NCI-H748 (cell line): Measurements from ENCODE around the gene ADCY7.
"Not testable (repeated sequence)": the region's sequence is repeated elsewhere in the genome, so short reads cannot be mapped to it uniquely, and the experiment has no call there.

Experiments used
- DNase-seq: peaks from one replicate; lab custom pipeline; 2025; ENCODE audit not compliant: unreplicated experiment; lab: John Stamatoyannopoulos, UW

ADCY7 gene

DNA sequence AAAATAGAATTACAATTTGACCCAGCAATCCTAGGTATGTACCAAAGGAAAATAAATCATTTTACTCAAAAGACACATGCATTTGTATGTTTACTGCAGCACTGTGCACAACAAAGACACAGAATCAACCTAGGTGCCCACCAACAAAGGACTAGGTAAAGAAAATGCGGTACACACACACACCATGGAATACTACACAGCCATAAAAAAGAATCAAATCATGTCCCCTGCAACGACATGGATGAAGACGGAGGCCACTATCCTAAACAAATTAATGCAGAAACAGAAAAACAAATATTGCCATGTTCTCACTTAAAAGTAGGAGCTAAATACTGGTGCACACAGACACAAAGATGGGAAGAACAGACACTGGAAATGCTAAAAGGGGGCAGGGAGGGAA, 66.2 kb downstream of the ADCY7 start:
- DNase-seq = no peak

DNA sequence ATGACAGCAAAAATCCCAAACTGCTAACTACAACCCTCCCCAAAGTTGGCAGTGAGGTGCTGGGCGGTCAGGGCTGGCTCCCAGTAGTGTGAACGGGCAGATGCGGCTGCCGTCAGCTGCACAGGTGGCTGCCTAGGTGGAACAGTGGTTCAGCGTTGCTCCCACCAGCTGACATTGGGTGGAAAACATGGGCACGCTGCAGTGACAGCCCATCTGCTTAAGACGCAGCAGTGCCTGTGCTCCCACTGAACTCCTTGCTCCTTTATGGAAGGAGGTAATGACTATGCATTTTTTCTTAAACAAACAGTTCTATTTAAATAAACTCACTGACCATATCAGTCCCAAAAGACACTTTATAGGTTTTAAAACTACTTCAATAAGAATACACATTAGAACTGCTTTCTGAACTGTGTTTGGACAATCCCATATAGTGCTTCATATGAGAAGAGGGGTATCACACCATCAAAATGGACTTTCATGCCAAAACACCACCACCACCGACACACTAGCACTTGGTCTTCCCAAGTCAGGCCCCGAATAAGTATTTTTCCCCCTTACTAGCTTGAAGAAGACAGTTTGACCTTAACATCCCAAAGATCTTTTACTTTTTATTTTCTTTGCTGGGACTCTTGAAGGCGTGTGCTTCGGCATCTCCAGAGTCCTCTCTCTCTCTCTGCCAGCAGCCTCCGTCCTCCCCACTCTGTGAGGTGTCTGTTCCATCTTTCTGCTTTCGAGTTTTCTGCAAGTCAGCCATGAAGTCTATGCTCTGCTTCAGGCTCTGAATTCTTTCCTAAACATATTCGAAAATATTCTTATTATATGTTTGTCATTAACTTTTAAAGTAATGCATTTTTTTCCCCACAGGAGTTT, 68.0 kb downstream of the ADCY7 start:
- DNase-seq = no peak

DNA sequence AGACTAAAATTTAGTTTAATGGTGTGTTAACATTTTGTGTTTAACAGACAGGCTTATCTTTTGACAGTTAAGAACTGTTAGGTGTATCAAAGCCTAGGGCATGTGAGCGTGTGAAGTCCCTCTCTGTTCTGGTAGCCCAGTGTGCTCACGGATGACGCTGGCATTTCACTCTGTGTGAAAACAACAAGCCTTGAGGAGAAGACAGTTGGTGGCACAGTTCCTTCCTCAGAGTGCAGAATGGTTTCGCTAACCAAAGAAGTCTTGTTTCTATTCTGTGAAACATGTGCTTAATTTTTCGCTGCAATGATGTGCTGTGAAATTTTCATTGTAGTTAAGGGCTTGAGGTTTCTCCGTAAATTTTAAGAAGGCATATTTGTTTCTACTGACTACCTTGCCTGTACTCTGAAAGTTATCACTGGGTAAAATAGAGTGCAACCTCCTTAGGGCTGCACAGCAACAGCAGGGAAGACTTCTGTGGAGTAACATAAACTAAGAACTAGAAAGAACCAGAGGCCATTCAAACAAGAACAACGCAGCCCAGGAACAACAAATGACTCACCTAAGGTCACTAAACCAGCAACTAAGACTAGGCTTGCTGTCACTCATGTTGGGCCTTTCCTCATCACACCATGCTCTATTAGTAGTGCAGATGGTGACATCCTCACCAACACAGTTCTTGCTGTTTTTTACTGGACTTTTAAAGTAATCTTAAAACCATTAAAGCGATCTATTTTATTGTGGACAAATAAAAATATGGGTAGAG, 69.0 kb downstream of the ADCY7 start:
- DNase-seq = no peak

DNA sequence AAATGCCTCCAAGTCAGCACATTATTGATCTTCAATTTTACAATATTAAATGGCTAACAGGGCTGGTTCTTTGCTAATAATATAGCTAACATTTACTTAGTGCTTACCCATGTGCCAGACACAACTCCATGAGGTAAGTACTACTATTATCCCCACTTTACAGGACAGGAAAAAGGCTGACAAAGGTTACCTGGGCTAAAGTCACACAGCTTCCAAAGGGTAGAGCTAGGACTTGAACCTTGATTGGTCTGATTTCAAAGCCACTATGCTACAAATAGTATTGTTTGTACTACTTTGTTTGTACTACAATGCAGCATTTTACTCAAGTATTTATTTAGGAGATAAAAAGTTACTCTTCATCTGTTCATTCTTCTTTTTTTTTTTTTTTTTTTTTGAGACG, 70.5 kb downstream of the ADCY7 start:
- DNase-seq = no peak

DNA sequence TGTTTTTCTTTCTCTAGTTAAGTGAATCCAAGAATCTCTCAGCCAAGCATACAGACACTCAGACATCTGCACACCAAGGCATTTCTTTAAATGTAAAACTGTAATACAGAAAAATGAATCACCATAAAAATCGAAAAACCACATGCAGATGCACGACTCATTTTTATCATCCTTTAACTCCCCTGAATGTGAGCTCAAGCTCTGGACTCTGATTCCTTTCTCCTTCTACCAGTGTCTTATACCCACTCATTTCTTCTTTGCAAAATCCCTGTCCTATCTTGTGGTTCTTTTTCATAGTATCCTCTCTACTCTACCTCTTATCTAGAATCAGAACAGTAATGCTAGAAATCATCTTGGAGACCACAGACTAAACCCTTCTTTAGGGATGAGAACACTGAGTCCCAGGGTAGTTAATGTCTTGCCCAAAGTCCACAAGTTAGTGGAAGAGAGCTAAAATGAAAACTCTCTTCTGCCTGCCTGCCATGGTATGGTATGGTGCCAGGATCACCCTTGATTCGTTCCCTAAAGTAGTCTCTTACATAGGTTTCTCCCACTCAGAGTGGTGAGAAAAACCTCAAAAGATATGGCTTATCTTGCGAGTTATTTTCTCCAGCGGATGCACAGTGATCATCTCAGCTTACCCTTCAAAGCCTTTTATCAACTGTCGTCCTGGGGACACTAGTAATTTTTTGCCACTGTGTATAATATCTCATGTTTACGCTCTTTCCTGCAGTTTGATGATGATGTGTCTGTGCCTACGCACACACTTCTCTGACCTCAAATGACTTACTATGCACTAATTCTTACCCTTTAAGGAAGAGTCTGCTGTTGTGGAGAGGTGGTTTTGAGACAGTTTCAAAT, 72.2 kb downstream of the ADCY7 start:
- DNase-seq = no peak

DNA sequence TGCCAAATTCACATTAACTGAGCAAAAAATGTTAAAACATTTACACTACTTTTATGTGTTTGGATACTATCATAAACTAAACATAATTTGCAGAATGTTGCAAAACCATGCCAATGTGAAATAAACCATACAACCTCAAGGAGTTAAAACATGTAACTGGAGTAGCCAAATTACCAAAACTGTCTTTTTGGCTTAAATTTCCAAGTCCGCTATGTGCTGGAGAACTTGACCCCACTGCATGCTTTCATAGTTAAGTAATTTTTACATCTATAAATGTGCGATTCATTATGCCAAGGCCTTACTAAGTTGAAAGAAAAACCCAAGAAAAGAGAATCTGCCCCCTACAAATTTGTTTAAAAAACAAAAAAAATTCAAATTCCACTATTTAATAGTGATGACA, 74.2 kb downstream of the ADCY7 start:
- DNase-seq = no peak

DNA sequence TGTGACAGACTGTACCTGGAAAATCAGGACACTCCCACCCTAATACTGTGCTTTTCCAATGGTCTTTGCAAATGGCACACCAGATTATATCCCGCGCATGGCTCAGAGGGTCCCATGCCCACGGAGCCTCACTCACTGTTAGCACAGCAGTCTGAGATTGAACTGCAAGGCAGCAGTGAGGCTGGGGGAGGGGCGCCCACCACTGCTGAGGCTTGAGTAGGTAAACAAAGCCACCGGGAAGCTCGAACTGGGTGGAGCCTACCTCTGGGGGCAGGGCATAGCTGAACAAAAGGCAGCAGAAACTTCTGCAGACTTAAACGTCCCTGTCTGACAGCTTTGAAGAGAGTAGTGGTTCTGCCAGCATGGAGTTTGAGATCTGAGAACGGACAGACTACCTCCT, 77.2 kb downstream of the ADCY7 start:
- not testable (repeated sequence) for DNase-seq

DNA sequence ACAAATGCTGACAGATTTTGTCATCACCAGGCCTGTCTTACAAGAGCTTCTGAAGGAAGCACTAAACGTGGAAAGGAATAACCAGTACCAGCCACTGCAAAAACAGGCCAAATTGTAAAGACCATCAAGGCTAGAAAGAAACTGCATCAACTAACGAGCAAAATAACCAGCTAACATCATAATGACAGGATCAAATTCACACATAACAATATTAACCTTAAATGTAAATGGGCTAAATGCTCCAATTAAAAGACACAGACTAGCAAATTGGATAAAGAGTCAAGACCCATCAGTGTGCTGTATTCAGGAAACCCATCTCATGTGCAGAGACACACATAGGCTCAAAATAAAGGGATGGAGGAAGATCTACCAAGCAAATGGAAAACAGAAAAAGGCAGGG, 78.9 kb downstream of the ADCY7 start:
- DNase-seq = not testable (repeated sequence)

DNA sequence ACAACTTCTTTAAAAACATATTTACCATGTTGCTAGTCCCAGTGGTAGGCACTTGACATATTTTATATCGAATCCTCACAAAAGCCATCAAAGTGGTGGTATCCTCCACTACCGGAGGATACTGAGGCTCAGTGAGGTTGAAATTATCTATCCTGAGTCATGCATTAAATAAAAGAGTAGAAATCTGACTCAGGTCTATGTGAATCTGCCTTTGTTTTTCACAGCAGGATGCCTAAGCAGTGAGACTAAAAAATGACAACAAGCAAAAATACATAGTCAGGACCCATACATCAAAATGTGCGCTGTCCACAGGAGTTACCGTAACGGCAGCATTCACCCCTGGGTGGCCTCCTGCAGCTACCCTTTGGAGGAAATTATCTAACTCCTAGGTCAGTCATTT, 84.8 kb downstream of the ADCY7 start:
- no peak for DNase-seq

DNA sequence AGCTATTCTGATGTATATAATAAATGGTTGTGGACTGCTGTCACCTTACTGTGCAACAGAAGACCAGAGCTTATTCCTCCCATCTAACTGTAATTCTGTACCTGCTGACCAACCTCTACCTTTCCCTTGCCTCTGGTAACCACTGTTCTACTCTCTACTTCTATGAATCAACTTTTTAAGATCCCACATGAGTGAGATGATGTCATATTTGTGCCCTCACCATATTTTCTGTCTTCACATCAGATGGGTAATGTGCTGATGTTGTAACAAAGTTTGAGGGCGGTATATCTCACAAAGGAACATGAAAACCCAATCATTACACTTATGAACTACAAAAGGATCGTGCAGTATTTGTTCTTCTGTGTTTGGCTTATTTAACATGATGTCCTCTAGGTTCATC, 85.6 kb downstream of the ADCY7 start:
- DNase-seq = no peak

DNA sequence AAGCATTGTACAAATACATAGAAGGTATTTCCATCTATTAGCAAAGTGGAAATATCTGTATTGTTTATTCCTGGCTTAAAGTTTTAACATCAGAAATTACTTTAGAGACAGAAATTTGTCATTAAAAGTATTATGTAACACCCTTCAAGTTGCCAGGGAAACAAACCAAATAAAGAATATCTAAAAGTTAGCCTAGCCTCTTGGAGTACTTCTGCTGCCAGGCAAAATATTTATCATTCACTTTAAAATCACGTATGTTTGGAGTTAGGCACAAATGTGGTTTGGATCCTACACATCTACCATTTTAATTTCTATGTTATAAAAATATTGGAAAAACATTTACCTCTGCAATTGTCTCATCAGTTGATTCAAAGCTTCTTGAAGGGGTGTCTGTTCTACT, 87.7 kb downstream of the ADCY7 start:
- no peak for DNase-seq

DNA sequence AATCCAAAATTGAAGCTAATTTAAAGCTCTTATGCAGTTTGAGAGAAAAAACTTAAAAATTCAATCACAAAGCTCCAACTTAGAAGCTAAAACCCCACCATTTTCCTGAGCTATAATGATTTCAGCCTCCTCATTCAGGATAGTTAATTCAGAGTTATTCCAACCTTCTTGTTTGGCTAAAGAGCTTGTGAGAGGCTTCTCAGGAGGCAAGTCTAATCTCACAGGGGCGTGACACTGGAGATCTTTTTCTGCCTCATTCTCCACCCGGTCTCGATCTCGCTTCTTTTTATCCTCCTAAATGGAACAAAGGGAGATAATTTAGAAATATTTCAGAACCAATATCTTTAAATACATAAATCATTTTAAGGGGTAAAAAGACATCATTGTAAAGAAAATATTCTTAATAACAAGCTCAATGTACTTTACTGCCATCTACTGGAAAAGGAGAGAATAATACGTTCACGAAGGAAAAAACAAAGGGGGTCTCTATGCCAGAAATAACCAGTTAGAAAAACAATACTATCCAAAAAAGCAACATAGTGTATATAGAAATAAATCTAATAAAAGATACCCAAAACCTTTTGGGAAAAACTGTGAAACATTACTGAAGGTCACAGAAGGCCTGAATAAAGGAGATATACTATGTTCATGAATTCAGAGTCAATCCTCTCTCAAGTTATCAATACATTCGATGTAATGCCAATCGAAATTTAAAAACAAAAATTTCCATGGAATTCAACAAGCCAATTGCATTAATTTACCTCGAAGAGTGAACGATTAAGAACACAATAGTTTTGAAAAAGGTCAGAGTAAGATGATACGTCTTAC, 88.5 kb downstream of the ADCY7 start:
- DNase-seq = peak; percentile 2

DNA sequence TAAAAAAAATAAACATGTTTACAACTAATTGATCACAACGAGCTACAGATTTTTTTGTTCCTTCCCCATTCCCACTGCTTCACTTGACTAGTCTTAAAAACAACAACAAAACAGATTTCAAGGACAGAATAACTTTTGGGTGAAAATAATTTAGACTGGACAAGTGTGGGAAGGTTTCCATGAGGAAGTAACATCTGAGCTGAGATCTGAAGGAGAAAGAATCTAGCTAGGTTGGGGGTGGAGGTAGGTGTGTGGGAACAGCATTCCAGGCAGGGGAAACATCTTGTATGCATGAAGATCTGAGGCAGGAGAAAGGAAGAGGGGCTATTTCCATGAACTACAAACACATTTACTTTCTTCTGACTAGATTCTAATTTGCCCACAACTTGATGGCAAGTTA, 93.3 kb downstream of the ADCY7 start:
- DNase-seq = no peak

DNA sequence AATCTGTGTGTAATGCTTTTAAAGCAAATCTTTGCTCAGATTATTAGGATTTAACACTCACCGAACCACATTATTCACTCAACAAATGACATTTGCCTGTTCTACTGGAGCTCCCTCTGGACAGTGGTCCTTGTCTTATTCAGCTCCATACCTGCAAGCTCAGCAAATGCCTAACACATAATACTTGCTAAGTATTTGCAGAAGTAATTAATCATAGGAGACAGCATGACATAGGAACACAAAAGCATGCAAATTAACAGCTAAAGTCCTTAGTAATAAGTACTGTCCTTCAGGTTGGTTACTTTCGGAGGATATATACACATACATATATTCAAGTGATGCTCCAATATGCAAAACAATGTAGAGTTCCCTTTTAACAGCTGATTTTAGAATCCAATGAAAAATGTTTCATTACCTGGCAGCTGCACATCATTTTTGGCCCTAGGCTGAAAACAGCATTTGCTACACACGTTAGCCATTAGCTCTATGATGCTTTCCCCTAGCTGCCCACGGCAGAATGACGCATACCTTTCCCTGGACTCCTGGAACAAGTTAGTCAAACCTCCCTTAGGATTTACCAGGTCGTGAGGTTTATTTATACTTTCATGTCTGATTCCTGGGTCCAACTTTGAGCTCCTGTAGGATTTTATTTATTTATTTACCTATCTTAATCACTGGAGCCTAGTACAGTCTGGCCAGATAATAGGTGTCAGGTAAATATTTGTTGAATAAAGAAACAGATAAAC, 93.9 kb downstream of the ADCY7 start:
- DNase-seq = no peak

DNA sequence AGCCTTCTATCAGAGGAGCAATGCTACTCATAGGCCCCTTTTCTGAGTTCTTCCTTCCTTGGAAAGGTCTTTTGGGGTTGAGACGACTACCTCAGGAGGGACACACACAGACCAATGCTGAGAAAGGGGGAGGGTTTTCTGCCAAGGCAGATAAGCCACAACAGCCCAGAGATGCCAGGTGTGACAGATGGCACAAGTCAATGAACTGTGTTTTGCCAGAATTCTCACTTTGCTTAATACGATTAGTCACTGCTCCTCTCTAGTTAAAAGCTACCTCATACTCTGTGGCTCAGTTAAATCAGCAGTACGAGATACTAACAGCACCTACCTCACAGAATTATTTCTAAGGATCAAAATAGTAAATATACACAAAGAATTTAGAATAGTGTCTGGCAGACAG, 94.4 kb downstream of the ADCY7 start:
- DNase-seq = no peak

DNA sequence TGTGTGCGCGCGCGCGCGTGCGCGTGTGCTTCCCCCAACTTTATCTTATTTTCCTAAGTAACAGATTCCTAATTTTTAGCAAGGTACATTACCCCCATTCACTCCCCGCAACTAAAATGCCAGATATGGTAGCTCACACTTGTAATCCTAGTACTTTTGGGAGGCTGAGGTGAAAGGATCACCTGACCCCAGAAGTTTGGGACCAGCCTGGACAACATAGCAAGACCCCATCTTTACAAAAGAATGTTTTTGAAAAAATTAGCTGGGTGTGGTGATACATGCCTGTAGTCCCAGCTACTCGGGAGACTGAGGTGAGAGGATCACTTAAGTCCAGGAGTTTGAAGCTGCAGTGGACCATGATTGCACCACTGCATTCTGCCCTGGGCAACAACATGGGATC, 97.3 kb downstream of the ADCY7 start:
- no peak for DNase-seq

DNA sequence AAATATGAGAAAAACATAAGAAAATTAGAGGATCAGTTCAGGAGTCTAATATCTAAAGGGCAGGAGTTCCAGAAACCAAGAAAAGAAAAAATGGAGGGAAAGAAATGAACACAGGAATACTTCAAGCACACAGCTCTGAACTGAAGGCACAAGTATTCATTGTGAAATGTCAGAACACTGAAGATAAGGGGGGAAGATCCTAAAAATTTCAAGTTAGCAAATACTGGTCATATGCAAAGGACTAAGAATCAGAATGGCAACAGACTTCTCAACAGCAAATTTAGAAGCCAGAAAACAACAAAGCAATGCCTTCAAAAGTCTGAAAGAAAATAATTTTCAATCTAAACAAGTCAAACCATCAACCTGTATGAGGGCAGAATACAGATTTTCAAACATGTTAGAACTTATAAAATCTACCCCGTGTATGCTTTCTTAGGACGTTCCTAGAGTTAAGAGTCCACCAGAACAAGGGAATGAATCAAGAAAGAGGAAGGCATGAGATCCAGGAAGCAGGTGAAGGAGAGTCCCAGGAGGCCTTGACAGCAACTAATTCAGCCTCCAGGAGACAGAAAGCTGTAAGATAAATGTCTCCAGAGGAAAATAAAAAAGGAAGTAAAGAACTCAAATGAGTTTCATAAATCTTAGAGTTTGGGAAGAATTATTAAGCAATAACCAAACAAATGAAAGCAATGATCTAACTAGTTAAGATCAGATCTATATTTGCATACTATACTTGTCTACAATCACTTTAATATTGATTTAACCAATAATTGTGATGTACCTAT, 99.6 kb downstream of the ADCY7 start:
- DNase-seq = no peak
